A673 (cell line): ENCODE measurements around the gene TNFRSF4.

Experiments
- CTCF ChIP-seq: fragments of 300-800, 200-600 bp; sonication (generic); conservative IDR thresholded peaks from 2 replicates; pipeline ENCODE4 v1.5.1; 2017; ENCODE audit warnings: low read depth, mild to moderate bottlenecking, antibody characterized with exemption, low read length, moderate library complexity, mixed read lengths
- EZH2 ChIP-seq: fragments of 200-600 bp; sonication (generic); IDR thresholded peaks from 2 replicates; pipeline ENCODE4 v1.6.1; 2017; ENCODE audit warnings: borderline replicate concordance, low read depth, mild to moderate bottlenecking, mixed read lengths, antibody characterized with exemption, low read length; ENCODE audit not compliant: poor library complexity, severe bottlenecking

DNA sequence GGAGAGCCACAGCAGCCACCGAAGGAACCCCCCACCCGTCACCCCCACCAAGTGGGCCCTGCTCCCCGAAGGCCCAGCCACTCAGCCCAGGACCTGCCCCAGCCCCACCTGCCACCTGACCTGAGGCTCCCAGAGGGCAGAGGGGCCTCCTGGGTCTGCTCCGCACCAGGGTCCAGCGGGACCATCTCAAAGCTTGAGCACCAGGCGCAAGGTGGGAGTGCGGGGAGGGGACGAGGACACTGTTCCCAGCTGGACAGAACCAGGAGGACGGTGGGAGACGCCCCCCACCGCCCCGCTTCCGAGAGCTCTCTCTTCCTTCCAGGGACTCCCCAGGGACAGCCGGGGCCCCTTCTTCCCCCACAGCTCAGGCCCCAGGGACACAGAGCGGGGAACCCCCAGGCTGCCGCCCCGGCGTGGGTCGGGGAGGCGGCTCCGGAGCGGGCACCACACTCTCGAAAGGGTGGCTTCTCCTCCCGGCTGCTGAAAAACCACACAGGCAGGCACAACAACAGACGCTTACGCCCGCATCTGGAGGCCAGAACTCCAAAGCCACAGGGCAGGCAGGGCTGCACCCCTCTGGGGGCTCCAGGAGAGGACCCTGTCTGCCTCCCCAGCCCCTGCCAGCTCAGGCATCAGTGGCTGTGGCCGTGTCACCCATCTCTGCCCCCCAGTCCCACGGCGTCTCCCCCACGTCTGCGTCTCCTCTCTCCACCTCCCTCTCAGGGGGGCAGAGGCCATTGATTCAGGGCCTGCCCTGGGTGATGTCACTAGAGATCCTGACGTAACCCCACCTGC is 42.2 kb downstream of the TNFRSF4 start:
- TF ChIP-seq CTCF (no peak), EZH2 (no peak)
